PFSK-1 (cell line): ENCODE data around the gene MPV17L.

Experiments
- POLR2AphosphoS5 ChIP-seq: IDR thresholded peaks from 2 replicates; pipeline ENCODE4 v1.6.1; 2012; ENCODE audit warnings: low read depth, mild to moderate bottlenecking, control low read depth, low read length, moderate library complexity
- TF ChIP-seq, protein P1 (sequence below), 2 experiments: IDR thresholded peaks; 2 replicates each; pipeline versions ENCODE4 v1.6.1 to v1.8.0; 2011 to 2012; ENCODE audit warnings: low read depth in 2 of 2, low read length in 2 of 2, control low read depth in 1 of 2, inconsistent platforms in 1 of 2, mild to moderate bottlenecking in 1 of 2, moderate library complexity in 1 of 2; ENCODE audit not compliant: insufficient read depth in 1 of 2

GRCh38 chr16:15450624-15451023 lies 55.1 kb downstream of the MPV17L start:
- TF ChIP-seq, protein P1, sequence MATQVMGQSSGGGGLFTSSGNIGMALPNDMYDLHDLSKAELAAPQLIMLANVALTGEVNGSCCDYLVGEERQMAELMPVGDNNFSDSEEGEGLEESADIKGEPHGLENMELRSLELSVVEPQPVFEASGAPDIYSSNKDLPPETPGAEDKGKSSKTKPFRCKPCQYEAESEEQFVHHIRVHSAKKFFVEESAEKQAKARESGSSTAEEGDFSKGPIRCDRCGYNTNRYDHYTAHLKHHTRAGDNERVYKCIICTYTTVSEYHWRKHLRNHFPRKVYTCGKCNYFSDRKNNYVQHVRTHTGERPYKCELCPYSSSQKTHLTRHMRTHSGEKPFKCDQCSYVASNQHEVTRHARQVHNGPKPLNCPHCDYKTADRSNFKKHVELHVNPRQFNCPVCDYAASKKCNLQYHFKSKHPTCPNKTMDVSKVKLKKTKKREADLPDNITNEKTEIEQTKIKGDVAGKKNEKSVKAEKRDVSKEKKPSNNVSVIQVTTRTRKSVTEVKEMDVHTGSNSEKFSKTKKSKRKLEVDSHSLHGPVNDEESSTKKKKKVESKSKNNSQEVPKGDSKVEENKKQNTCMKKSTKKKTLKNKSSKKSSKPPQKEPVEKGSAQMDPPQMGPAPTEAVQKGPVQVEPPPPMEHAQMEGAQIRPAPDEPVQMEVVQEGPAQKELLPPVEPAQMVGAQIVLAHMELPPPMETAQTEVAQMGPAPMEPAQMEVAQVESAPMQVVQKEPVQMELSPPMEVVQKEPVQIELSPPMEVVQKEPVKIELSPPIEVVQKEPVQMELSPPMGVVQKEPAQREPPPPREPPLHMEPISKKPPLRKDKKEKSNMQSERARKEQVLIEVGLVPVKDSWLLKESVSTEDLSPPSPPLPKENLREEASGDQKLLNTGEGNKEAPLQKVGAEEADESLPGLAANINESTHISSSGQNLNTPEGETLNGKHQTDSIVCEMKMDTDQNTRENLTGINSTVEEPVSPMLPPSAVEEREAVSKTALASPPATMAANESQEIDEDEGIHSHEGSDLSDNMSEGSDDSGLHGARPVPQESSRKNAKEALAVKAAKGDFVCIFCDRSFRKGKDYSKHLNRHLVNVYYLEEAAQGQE (IDR thresholded peaks at IDR 0.05; ENCODE audit: insufficient read depth in 1 of 2, low read depth in 2 of 2, low read length in 2 of 2) = no peak
- TF ChIP-seq POLR2AphosphoS5 = no peak
